Measurements from ENCODE around the gene PPP1R14D.

Gene PPP1R14D

GRCh38 chr15:40850576-40851112, 22.1 kb upstream of the PPP1R14D start:
- no peak for DNase-seq

DNA sequence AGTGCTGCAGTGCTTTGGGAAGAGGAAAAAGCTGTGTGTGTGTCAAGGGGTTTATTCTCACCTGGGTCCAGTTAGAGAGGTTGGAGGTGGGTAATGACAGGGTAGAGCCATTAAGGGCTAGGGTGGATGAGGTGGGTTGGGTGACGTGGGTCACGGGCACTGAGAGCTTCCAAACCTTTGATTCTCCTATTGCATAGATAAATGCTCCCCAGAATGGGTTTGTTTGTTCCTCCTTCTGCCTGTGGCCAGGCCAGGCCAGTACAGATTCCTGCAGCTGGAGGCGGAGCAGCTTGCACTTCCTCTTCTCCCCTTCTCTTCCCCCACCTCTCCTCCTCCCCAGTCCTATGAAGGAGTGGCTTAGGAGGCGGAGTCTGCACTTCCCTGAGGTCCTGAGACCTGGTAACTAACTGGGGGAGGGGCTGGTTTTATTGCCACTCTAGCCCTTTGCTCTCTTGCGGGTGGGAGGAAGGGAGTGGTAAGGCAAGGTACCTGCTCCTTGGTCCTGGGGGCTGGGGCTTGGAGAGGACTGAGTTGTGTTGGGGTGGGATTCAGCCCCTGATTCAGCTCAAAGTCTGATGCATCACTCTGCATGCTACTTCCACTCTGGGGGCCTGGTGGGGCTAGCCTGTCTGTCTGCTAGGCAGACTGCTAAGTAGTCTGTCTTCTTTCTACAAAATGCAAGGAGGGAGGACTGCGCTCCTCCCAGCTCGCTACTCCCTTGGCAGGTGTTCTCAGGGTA, 18.9 kb upstream of the PPP1R14D start:
- peak; percentile 18 for DNase-seq

DNA sequence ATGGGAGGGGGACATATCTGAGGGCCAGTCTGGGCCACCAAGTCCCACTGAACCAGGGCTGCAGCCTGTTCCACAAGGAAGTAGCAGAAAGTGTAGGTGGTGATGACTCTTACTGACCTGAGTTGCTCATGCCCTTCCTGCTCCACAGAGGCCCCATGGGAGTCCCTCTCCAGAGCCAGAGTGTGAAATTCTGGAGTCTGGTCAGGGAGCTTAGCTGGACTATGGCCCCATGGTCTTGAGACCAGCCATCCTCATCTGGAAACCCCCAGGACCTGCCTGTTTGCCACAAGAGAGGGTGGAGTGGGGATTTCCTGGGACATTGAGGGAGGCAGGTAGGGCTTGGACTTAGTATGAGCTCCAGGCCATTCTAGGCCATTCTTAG, 18.3 kb upstream of the PPP1R14D start:
- DNase-seq: no peak

DNA sequence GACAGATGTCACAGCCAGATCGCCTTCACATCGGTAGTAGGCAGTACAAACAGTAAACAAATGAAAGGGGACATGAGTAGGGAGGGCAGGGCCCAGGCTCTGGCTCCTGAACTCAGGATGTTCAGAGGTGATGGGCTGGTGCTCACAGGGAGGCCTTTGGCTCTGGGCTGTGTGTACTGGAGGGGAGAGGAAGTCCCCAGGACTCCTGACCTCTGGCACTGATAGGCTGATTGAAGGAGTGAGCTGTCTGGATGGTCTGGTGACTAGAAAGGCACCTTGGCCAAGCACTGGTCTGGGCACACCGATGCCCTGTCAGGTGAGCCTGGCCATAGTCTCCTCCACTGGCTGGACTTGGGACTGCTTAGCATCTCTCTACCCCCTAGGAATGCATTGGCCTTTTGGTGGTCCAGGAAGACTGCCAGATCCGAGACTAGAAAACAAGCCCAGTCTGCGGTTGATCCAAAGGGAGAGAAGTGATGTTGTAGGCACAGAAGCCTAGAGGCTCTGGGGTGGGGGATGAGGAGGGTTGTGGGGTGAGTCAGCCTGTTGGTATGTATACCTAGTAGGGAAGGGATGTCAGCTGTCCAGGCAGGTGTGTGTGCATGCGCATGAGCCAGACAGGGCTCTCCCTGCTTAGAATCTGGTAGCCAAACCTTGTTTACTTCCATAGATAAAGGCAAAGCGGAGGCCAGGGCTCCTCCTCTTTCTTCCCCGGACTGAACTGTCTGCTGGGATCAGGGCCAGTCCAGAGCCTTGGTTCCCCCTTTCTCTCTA, 17.2 kb upstream of the PPP1R14D start:
- DNase-seq: no peak

DNA sequence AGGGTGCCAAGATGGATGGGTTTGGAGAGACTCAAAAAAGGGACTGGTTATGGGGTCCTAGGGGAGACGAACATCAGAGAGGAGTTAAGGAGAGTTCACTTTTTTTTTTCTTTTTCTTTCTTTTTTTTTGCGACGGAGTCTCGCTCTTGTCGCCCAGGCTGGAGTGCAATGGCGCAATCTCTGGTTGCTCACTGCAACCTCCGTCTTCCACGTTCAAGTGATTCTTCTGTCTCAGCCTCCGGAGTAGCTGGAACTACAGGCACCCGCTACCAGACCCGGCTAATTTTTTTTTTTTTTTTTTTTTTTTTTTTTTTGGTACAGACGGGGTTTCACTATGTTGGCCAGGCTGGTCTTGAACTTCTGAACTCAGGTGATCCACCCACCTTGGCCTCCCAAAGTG, 16.5 kb upstream of the PPP1R14D start:
- no peak for DNase-seq

GRCh38 chr15:40844696-40845030, 16.2 kb upstream of the PPP1R14D start:
- DNase-seq: peak; percentile 57

- peak; percentile 90 for DNase-seq
Observed at GRCh38 chr15:40843885-40844695, 15.6 kb upstream of the PPP1R14D start, which contains the start of gene SPINT1. SPINT1 (plus strand) TSS chr15:40844048; CDS start chr15:40844555, 507 bp downstream.

GRCh38 chr15:40843261-40843884, 14.9 kb upstream of the PPP1R14D start:
- DNase-seq: no peak

DNA sequence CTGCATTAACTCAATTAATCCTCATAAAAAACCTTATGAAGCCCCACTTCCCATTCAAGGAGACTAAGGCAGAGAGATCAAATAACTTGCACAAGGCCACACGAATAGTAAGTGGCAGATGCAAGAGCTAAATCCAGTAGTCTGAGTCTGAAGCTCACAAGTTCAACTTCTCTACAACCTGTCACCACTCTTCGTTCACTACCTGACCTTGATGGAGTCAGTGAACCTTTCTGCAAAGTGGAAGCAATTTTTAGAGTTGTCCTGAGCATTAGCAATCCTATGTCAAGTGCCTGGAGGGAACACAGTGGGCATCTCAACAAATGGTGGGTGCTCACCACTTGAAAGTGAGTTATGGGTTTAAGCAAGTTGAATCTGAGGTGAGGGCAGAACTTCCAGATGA, 13.2 kb upstream of the PPP1R14D start:
- no peak for DNase-seq

DNA sequence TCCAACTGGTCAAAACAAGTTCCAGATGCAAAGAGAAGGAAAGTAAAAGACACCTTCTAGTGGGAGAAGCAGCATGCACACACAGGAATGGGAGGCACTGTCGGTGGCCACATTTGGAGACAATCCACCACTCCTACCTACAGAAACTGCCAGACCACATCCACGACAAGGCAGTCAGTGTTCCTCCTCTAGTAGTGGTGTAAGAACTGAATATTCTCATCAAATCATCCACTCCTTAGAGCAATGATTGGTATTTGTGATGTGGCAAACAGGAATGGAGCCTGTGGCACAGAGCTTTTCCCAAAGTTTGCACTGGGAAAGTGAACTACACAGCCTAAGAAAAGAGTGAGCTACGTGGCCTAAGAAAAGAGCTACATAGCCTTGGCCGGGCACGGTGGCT, 10.2 kb upstream of the PPP1R14D start:
- DNase-seq: no peak

DNA sequence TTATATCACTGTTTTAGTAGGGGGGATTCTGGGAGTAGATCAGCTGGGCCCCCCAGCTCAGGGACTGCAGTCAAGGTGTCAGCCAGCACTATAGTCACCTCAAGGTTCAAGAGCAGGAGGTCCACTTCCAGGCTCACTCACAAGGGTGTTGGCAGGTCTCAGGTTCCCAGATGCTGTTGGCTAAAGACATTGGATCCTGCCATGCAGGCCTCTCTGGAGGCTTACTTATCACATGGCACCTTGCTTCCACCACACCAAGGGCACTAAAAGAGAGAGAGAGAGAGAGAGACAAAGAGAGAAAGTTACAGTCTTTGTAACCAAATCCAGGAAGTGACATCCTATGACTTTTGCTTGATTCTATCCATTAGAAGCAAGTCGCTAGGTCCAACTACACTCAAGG, 7.5 kb upstream of the PPP1R14D start:
- no peak for DNase-seq

GRCh38 chr15:40832903-40833302, 4.4 kb upstream of the PPP1R14D start:
- DNase-seq: no peak

- no peak for DNase-seq
Observed at GRCh38 chr15:40831861-40832260, 3.4 kb upstream of the PPP1R14D start.

GRCh38 chr15:40830884-40831283, 2.4 kb upstream of the PPP1R14D start:
- no peak for DNase-seq

DNA sequence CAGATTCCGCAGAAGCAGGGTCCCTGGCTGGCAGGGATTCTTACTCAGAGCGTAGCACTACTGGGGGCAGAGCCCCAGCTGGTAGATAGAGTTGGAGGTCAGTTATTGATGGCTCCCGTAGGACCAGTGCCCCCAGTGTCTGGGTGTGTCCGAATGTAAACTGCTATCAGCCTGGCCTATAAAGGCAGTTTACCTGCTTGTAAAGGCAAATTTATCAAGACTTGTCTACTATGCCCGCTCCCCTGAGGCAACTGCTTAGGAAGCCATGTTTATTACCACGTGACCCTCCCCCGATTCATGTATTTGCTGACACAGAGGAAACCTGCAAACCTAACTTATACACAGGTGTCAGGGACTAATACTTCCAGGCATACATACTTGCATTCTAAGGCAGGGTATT, 607 bp upstream of the PPP1R14D start:
- DNase-seq: no peak

GRCh38 chr15:40826423-40827075, 2.0 kb downstream of the PPP1R14D start:
- DNase-seq: no peak

- no peak for DNase-seq
Observed at GRCh38 chr15:40825661-40826422, 2.7 kb downstream of the PPP1R14D start.

DNA sequence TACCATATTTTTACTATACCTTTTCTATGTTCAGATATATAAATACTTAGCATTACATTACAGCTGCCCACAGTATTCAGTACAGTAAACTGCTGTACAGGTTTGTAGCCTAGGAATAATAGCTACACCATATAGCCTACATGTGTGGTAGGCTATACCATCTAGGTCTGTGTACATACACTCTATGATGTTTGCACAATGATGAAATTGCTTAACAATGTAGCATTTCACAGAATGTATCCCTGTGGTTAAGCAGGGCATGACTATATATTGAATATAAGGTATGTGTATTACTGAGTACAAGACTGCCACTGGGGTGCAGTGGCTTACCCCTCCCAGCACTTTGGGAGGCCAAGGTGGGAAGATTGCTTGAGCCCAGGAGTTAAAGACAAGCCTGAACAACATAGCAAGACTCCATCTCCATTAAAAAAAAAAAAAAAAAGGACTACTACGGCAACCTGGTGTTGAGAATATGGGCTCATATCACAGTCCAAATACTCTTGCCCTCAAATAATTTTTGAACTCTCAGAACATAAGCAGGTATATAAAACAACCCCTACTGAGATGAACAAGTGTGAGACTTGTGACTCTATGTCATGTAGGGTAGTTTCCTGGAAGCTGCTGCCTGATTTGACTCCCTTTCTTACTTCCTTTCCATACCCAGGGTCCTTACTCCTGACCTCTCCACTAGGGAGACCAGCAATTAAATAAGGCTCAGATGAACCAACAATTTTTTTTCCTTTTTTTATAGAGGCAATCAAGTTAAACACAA, 4.8 kb downstream of the PPP1R14D start:
- DNase-seq: no peak

DNA sequence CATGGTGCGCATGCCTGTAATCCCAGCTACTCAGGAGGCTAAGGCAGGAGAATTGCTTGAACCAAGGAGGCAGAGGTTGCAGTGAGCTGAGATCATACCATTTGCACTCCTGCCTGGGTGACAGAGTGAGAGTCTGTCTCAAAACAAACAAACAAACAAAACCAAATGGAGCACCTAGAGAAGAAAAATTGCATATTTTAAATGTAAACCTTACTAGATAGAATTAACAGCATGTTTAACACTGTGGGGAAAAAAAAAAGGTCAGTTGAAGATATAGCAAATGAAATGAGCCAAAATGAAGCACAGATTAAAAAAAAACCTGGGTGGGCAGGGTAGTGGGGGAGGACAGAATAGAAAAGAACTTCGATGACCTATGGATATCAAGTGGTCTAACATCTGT, 7.3 kb downstream of the PPP1R14D start:
- DNase-seq: no peak

- no peak for DNase-seq
Observed at GRCh38 chr15:40819048-40819447, 9.5 kb downstream of the PPP1R14D start.

Data from stimulated activated CD4-positive, alpha-beta T cell treated with anti-CD3 and anti-CD28 coated beads, Interleukin-15, amount 100 ng/mL, for 24 hours (primary cell).